NCI-H128 (cell line): ENCODE data around the gene CFAP77.

Experiments used
- DNase-seq: peaks from one replicate; lab custom pipeline; 2025; ENCODE audit not compliant: unreplicated experiment; lab: John Stamatoyannopoulos, UW

Gene CFAP77

DNA sequence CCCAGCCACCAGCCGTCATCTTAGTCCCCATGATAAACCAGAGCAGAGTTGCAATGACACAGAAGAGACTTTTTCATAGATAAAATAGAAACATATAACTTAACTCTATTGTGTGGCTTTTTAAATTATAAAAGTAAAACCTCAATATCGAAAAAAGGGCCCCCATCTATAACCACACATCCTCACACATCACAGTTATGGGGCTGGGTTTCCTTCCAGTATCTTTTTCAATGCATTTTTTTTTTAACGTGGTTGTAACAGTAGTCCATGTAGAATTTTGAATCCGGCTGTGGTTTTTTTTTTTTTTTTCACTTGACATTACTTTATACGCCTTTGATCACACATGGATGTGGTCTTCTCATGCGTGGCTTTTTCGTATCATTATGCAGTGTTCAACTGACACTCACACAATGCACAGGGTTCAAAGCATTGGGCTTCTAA, 77.4 kb downstream of the CFAP77 start:
- no peak for DNase-seq

- DNase-seq: no peak
Observed at GRCh38 chr9:132487980-132488535, 78.0 kb downstream of the CFAP77 start.

DNA sequence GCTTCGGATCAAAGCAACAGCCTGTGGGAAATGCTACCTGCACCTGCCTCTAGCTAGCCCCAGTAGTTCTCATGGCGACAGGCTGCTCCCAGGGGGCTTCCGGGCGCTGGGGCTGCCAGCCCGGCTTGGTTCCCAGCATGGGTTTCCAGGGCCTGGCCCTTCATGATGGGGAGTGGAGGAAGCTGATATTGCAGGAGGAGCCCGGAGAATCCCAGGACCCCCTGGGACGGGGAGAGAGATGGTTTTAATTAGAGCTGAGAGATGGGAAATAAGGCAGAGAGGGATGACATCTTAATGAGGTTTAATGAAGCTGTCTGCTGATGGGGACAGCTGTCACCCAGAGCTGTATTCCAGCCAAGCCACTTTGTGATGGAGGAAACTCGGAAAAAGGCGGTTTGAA, 78.6 kb downstream of the CFAP77 start:
- DNase-seq: no peak

DNA sequence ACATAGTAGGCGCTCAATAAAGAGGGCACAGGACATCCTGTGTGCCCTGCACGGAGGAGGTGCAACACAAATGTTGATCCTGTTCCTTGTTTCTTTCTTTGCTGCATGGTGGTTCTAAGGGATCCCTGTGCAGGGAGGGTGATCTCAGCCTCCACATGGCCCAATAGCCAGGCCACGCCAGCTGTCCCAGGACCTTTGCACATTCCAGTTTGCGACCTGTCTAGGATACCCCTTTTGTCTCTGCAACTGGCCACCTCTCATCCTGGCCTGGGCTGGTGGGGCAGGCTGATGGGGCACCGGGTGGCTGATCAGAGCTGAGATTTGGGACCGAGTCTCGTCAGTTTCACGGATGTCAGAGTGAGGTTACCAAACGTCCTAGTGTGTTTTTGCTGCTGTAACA, 79.5 kb downstream of the CFAP77 start:
- no peak for DNase-seq

DNA sequence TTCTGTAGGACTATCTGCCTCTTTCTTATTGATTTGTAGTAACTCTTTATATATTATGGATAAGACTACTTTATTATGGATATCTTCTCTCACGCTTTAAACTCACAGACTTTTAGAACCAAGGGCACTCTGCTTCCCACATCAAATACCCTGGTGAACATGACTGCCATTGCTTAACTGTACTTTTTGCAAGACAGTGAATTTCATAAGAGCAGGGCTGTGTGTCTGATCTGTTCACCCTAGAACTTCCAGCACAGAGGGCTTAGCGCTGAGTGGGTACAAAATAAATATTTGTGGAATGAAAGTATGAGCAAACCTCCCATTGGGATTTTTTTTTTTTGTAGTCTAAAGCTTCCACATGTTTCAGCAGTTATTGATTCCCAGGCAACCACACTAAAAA, 84.8 kb downstream of the CFAP77 start:
- no peak for DNase-seq

DNA sequence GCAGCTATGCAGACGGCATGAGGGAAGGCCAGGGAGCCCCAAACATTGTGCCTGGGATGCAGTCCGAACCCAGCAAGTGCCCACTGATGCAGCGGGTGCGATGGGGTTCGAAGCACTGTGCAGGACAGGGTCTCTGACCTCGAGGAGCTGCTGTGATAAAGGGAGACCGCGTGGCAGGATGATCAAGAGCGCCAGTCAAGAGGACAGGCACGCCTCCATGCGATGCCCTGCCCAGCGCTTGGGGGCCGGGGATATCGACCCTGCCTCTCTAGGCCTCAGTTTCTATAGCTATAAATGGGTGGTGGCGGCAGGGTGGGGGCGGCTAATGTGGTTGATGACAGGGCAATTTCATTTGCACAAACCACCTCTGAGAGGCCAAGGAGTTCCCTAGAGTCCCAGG, 87.7 kb downstream of the CFAP77 start:
- no peak for DNase-seq

- no peak for DNase-seq
Observed at GRCh38 chr9:132498531-132499210, 88.7 kb downstream of the CFAP77 start.

GRCh38 chr9:132499251-132499650, 89.2 kb downstream of the CFAP77 start:
- no peak for DNase-seq

GRCh38 chr9:132500193-132500592, 90.2 kb downstream of the CFAP77 start:
- DNase-seq: no peak

GRCh38 chr9:132502480-132502879, 92.5 kb downstream of the CFAP77 start:
- no peak for DNase-seq

- DNase-seq: no peak
Observed at GRCh38 chr9:132503116-132503515, 93.1 kb downstream of the CFAP77 start.

DNA sequence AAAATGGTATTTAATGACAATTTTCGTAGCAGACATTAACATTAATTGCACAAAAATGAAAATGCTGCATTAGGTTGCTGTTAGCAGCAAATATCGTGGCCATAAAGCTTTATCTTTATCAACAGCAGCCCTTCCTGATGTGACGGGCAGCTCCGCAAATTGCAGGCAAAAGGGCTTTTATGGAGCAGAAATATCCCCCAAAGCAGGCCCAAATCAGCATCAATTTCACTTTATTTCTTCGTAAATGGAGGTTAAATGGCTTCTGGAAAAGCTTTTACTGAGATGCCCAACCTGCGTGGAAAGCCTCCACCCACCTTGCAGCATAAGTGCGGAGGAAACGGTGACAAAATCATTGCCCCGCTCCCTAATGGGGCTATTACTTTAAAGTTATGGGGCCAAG, 94.5 kb downstream of the CFAP77 start:
- no peak for DNase-seq

GRCh38 chr9:132505991-132506655, 96.1 kb downstream of the CFAP77 start:
- no peak for DNase-seq

DNA sequence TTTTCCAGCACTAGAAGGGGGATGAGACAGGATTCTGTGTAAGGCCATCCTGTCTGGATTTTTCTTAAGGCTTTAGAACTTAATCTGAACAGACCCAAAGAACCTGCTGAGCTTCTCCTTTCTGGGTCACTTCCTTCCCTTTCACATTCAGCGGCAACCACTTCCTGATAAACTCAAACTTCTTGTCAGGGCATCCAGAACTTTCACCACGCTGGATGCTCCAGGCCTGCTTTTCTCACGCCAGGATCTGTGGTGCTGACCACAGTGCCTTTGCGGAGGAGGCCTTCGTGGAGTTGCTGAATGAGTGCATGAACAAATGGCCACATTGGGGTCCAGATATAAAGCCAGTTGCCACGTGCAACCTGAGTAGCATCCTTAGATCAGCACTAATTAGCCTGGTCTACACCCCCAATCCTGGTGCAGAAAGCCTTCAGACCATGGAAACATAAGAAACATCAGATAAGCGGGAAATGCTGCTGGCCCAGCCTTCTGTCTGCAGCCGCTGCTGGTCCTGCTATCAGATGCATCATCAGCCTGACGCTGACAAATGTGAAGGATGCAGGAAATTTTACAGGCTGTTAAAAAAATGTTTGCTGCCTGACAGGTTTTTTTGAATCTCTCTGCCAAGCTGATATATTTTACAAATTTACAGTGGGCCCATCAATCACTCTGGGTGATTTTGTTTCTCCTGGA, 97.1 kb downstream of the CFAP77 start:
- DNase-seq: no peak

- DNase-seq: peak; percentile 45
Observed at GRCh38 chr9:132507670-132508469, 97.9 kb downstream of the CFAP77 start.

- no peak for DNase-seq
Observed at GRCh38 chr9:132509928-132510874, 100.2 kb downstream of the CFAP77 start.

- no peak for DNase-seq
Observed at GRCh38 chr9:132511191-132511999, 101.4 kb downstream of the CFAP77 start.

GRCh38 chr9:132513416-132513815, 103.4 kb downstream of the CFAP77 start:
- DNase-seq: no peak
